ENCODE data around the gene CXCL13. TPM values are rescaled to one million over a fixed set of nuclear protein-coding genes. Genes with fewer than 3 reads are reported as not detected.
"Not testable (repeated sequence)": the region's sequence is repeated elsewhere in the genome, so short reads cannot be mapped to it uniquely, and the experiment has no call there.

The CXCL13 gene
- total RNA-seq, 1 donor from 2014 or later = 0.44 TPM

DNA sequence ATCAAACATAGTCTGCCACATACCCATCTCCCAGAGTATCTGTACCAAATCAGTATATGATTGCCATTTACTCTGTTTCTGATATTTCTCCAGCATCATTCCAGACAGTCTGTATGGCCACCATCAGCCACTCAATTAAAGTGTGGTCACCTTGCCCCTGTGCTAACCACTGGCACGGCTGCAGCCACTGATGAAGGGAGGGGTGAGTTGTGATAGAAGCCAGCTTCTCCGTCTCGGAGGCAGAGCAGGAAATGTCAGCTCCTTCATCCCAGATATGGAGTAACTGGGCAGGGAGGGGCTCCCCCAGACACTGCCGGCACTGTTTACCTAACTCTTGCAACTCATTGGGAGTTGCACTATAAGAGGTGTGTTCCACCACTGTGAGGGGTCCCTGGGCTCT is 30.3 kb downstream of the CXCL13 start:
- ATAC-seq (ENCODE audit: low read depth) = no peak
- TF ChIP-seq, protein P1, sequence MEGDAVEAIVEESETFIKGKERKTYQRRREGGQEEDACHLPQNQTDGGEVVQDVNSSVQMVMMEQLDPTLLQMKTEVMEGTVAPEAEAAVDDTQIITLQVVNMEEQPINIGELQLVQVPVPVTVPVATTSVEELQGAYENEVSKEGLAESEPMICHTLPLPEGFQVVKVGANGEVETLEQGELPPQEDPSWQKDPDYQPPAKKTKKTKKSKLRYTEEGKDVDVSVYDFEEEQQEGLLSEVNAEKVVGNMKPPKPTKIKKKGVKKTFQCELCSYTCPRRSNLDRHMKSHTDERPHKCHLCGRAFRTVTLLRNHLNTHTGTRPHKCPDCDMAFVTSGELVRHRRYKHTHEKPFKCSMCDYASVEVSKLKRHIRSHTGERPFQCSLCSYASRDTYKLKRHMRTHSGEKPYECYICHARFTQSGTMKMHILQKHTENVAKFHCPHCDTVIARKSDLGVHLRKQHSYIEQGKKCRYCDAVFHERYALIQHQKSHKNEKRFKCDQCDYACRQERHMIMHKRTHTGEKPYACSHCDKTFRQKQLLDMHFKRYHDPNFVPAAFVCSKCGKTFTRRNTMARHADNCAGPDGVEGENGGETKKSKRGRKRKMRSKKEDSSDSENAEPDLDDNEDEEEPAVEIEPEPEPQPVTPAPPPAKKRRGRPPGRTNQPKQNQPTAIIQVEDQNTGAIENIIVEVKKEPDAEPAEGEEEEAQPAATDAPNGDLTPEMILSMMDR (IDR thresholded peaks at IDR 0.05) = no peak
- Mint-ChIP-seq H3K27ac (no peak overlapping the region), H3K27me3 (no peaks in the 10 kb centered on the region), H3K36me3 (ENCODE audit: low read depth) (no peaks in the 10 kb centered on the region), H3K4me3 (no peak overlapping the region), H3K4me1 (no peaks in the 10 kb centered on the region), H3K9me3 (peaks cover 17% of the 10 kb centered on the region)
- no peak for DNase-seq
- POLR2A ChIA-PET = no interaction called here
- intact Hi-C loops (cut with micrococcal nuclease) = no loop called here
- CTCF ChIA-PET = no interaction called here

DNA sequence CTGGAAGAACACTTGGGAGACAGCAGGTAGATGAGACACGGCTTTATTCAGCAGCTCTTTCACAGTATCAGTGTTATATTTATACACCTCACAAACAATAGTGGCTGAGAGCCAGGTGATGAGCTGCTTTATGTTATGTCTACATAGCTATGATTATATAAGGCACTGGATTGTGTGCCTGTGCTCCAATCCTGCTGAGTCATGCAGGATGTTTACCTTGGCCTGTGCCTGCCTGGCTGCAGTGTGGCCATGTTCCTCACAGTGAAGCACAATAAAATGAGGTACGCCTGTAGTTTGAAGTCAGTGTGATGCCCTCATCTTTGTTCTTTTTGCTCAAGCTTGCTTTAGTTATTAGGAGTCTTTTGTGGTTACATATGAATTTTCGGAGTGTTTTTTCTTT is 31.3 kb downstream of the CXCL13 start:
- H3K36me3 Mint-ChIP-seq (ENCODE audit: low read depth) = no peaks in the 10 kb centered on the region
- no peak for DNase-seq
- H3K27me3 Mint-ChIP-seq = peaks cover 3% of the 10 kb centered on the region
- H3K4me3 Mint-ChIP-seq = no peak overlapping the region
- POLR2A ChIA-PET = no interaction called here
- TF ChIP-seq, protein P1 (IDR thresholded peaks at IDR 0.05) = no peak
- no peak for ATAC-seq (ENCODE audit: low read depth)
- CTCF ChIA-PET = no interaction called here
- peaks cover 17% of the 10 kb centered on the region for H3K9me3 Mint-ChIP-seq
- H3K27ac Mint-ChIP-seq = no peak overlapping the region
- intact Hi-C loops (cut with micrococcal nuclease) = no loop called here
- H3K4me1 Mint-ChIP-seq = no peaks in the 10 kb centered on the region

DNA sequence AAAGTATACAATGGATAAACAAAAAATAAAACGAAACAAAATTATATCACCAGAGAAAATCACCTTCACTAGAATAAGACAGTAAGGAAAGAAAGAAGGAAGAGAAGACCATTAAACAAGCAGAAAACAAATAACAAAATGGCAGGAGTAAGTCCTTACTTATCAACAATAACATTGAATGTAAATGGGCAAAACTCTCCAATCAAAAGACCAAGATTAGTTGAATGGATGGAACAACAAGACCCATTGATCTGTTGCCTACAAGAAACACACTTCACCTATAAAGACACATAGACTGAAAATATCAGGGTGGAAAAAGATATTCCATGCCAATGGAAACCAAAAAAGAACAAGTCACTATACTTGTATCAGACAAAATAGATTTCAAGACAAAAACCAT is 38.4 kb downstream of the CXCL13 start:
- intact Hi-C loops (cut with micrococcal nuclease); ATAC-seq (ENCODE audit: low read depth); H3K27ac Mint-ChIP-seq; DNase-seq; CTCF ChIA-PET; POLR2A ChIA-PET; H3K4me1 Mint-ChIP-seq; H3K36me3 Mint-ChIP-seq (ENCODE audit: low read depth); H3K4me3 Mint-ChIP-seq; H3K27me3 Mint-ChIP-seq: not testable (repeated sequence)
- H3K9me3 Mint-ChIP-seq = peaks cover 21% of the 10 kb centered on the region

DNA sequence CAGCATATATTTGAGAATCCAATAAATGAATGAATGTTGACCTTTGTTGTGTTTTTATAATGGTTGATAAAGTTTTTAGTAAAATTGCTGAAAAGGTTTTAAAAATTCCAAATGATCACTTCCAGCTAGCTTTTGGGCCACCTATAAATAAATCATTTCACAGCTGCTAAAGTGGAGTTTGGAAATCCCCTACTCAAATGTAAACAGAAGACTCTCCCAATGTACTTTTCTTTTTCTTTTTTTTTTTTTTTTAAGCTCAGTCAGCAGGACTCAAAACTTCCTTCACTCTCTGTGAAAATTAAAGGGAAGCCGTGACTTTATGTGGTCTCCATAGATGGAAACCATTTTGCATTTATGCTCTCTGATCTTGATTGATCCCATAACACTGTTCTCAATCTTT is 45.2 kb downstream of the CXCL13 start:
- no peak overlapping the region for H3K4me3 Mint-ChIP-seq
- H3K9me3 Mint-ChIP-seq = peaks cover 7% of the 10 kb centered on the region
- POLR2A ChIA-PET = no interaction called here
- H3K27ac Mint-ChIP-seq = no peak overlapping the region
- TF ChIP-seq, protein P1 (IDR thresholded peaks at IDR 0.05) = no peak
- H3K4me1 Mint-ChIP-seq = peaks cover 13% of the 10 kb centered on the region
- intact Hi-C loops (cut with micrococcal nuclease) = no loop called here
- no peaks in the 10 kb centered on the region for H3K36me3 Mint-ChIP-seq (ENCODE audit: low read depth)
- ATAC-seq (ENCODE audit: low read depth) (no peak), DNase-seq (no peak)
- CTCF ChIA-PET = no interaction called here
- no peaks in the 10 kb centered on the region for H3K27me3 Mint-ChIP-seq

DNA sequence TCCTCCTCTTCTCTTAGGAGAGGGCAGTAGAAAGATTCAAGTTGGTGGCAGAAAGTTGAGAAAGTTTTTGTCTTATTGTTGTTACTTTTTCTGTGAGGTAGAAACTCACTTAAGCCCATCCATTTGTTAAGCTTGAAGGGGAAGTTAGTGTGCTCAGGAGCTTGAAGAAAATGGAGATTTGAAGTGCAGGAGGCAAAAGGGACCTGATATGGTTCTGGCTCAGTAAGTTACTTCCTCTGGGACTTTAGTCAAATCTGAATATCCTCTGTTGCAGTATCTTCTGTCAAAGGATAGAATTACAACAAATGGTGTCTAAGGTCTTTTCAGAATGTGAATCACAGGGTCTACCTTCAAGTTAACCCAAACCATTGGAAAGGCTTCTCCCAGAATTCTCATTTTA is 46.2 kb downstream of the CXCL13 start:
- Mint-ChIP-seq H3K36me3 (ENCODE audit: low read depth) (no peaks in the 10 kb centered on the region), H3K27ac (no peak overlapping the region), H3K27me3 (peaks cover 2% of the 10 kb centered on the region), H3K4me3 (no peak overlapping the region), H3K4me1 (peaks cover 13% of the 10 kb centered on the region), H3K9me3 (peaks cover 3% of the 10 kb centered on the region)
- DNase-seq = no peak
- ChIA-PET CTCF (no interaction called here), POLR2A (no interaction called here)
- TF ChIP-seq, protein P1 (IDR thresholded peaks at IDR 0.05) = no peak
- intact Hi-C loops (cut with micrococcal nuclease) = no loop called here
- no peak for ATAC-seq (ENCODE audit: low read depth)

DNA sequence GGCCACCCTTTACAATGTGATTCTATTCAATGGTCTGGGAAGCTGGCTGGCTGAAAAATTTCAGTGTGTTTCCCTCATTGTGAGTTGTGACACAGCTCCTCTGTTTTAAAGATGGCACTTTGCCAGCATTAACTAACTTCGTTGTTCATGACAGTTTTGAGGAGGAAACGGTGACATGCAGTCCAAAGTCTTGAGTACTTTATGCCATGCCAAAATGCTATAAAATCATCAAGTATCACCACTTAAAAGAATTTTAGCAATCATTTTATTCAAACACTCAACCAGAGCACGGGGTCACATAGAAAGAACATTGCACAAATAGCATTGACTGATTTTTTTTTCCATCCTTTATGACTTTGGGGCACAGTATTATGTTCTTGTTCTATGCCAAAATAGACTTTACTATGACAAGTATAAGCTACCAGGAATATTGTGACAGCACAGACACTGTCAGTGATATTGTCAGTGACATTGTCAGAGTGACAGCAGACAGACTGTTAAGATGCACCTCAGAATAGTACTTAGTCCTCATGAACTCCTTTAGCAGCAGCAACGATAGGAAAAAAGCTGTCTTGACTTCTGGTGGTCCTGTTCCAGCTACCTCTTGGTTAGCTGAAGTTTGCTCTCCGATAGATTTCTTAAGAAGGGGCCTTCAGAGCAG is 46.7 kb downstream of the CXCL13 start:
- TF ChIP-seq, protein P1 (IDR thresholded peaks at IDR 0.05) = no peak
- ChIA-PET POLR2A (no interaction called here), CTCF (no interaction called here)
- peaks cover 13% of the 10 kb centered on the region for H3K4me1 Mint-ChIP-seq
- H3K9me3 Mint-ChIP-seq = no peaks in the 10 kb centered on the region
- H3K27ac Mint-ChIP-seq = no peak overlapping the region
- intact Hi-C loops (cut with micrococcal nuclease) = no loop called here
- H3K27me3 Mint-ChIP-seq = peaks cover 5% of the 10 kb centered on the region
- DNase-seq (no peak), ATAC-seq (ENCODE audit: low read depth) (no peak)
- H3K4me3 Mint-ChIP-seq = no peak overlapping the region
- no peaks in the 10 kb centered on the region for H3K36me3 Mint-ChIP-seq (ENCODE audit: low read depth)
